SK-N-SH (cell line): Measurements from ENCODE around the gene TWSG1. TPM values are rescaled to one million over a fixed set of nuclear protein-coding genes. Genes with fewer than 3 reads are reported as not detected.

Source experiments
- CTCF ChIA-PET: fragments of 300-600, 350-600 bp; formaldehyde crosslinking; extraction: SDS; loops from one replicate; lab custom pipeline; 2021; lab: Yijun Ruan, JAX
- POLR2A ChIA-PET: fragments of 350-600 bp; sonication (Branson Sonifier 250); formaldehyde crosslinking; extraction: SDS; loops from one replicate; lab custom pipeline; 2020; ENCODE audit warnings: antibody characterized with exemption, inconsistent platforms; lab: Yijun Ruan, JAX
- DNase-seq: peaks from one replicate; pipeline ENCODE4 v3.0.0; 2012
- H2AFZ ChIP-seq: fragments of 200-600 bp; sonication (generic); 2 replicates; pipeline ENCODE4 v1.8.1; 2016; ENCODE audit warnings: antibody characterized with exemption, mild to moderate bottlenecking, low read depth
- H3F3A ChIP-seq: fragments of 200-600 bp; sonication (generic); replicated peaks from 2 replicates; pipeline ENCODE3; 2016; ENCODE audit warnings: antibody characterized with exemption, mild to moderate bottlenecking; ENCODE audit not compliant: insufficient read depth
- H3K27ac ChIP-seq, 2 experiments: fragments of 200-500 bp in 1 of 2; fragments of 200-600 bp in 1 of 2; sonication (Bioruptor generic) in 1 of 2; sonication (generic), shearing (Covaris generic) in 1 of 2; 2 replicates each; pipeline versions ENCODE4 v1.5.1 to v1.6.1; 2014 to 2016; ENCODE audit warnings: low read depth in 2 of 2, inconsistent platforms in 1 of 2, low read length in 1 of 2, mild to moderate bottlenecking in 1 of 2, mixed read lengths in 1 of 2
- H3K27me3 ChIP-seq: fragments of 200-600 bp; sonication (generic), shearing (Covaris generic); 2 replicates; pipeline ENCODE4 v1.6.1; 2016; ENCODE audit warnings: mixed run types; ENCODE audit not compliant: insufficient read depth
- H3K36me3 ChIP-seq, 2 experiments: fragments of 200-500 bp in 1 of 2; fragments of 200-600 bp in 1 of 2; sonication (Bioruptor generic) in 1 of 2; sonication (generic) in 1 of 2; replicated peaks in 1 of 2; 2 replicates each; pipeline versions ENCODE3 to v1.5.1; 2014 to 2016; ENCODE audit warnings: low read length in 1 of 2, mild to moderate bottlenecking in 1 of 2; ENCODE audit not compliant: insufficient read depth in 2 of 2, control insufficient read depth in 1 of 2
- H3K4me1 ChIP-seq, 2 experiments: fragments of 200-500 bp in 1 of 2; fragments of 200-600 bp in 1 of 2; sonication (Bioruptor generic) in 1 of 2; sonication (generic), shearing (Covaris generic) in 1 of 2; 2 replicates each; pipeline versions ENCODE4 v1.5.1 to v1.6.1; 2014 to 2016; ENCODE audit warnings: low read depth in 1 of 2, low read length in 1 of 2, mixed run types in 1 of 2; ENCODE audit not compliant: insufficient read depth in 2 of 2, control insufficient read depth in 1 of 2
- H3K4me2 ChIP-seq: fragments of 200-600 bp; sonication (generic), shearing (Covaris generic); 2 replicates; pipeline ENCODE4 v1.6.1; 2017; ENCODE audit warnings: mixed run types
- H3K4me3 ChIP-seq, 2 experiments: fragments of 200-500 bp in 1 of 2; fragments of 200-600 bp in 1 of 2; sonication (Bioruptor generic) in 1 of 2; sonication (generic), shearing (Covaris generic) in 1 of 2; 2 replicates each; pipeline versions ENCODE4 v1.5.1 to v1.8.1; 2014 to 2016; ENCODE audit warnings: low read depth in 2 of 2, inconsistent platforms in 1 of 2, low read length in 1 of 2, mild to moderate bottlenecking in 1 of 2, mixed read lengths in 1 of 2, moderate library complexity in 1 of 2
- H3K79me2 ChIP-seq: fragments of 200-600 bp; sonication (generic); 2 replicates; pipeline ENCODE4 v1.8.1; 2017; ENCODE audit warnings: mild to moderate bottlenecking; ENCODE audit not compliant: insufficient read depth
- H3K9ac ChIP-seq: fragments of 200-600 bp; sonication (generic); 2 replicates; pipeline ENCODE4 v1.6.1; 2017; ENCODE audit warnings: mixed run types
- H3K9me2 ChIP-seq: fragments of 200-600 bp; sonication (generic); 2 replicates; pipeline ENCODE4 v1.6.1; 2017; ENCODE audit warnings: mixed run types
- H3K9me3 ChIP-seq: fragments of 200-600 bp; sonication (generic); 2 replicates; pipeline ENCODE4 v1.6.1; 2017; ENCODE audit warnings: mixed run types, mild to moderate bottlenecking, moderate library complexity
- H4K20me1 ChIP-seq: fragments of 200-600 bp; sonication (generic); 2 replicates; pipeline ENCODE4 v1.6.1; 2017; ENCODE audit warnings: mild to moderate bottlenecking, mixed run types; ENCODE audit not compliant: insufficient read depth
- CHD2 ChIP-seq: fragments of 150-350 bp; IDR thresholded peaks from 2 replicates; pipeline ENCODE4 v1.6.1; 2018; ENCODE audit warnings: low read length; ENCODE audit not compliant: partially characterized antibody
- EZH2phosphoT487 ChIP-seq: fragments of 200-600 bp; sonication (generic); IDR thresholded peaks from 2 replicates; pipeline ENCODE4 v1.6.1; 2017; ENCODE audit warnings: low read depth, mixed run types, mild to moderate bottlenecking, antibody characterized with exemption, moderate library complexity, borderline replicate concordance
- FOXJ3 ChIP-seq: sonication (generic); formaldehyde crosslinking; IDR thresholded peaks from 2 replicates; pipeline ENCODE4 v1.5.1; 2020; ENCODE audit warnings: mild to moderate bottlenecking, missing genetic modification reagents
- GABPA ChIP-seq: IDR thresholded peaks from 2 replicates; pipeline ENCODE4 v1.4.0; 2012; ENCODE audit warnings: low read depth, mild to moderate bottlenecking
- GATA2 ChIP-seq: sonication (generic); formaldehyde crosslinking; IDR thresholded peaks from 2 replicates; pipeline ENCODE4 v1.5.0; 2020; ENCODE audit warnings: mild to moderate bottlenecking, missing genetic modification reagents
- MAX ChIP-seq: IDR thresholded peaks from 2 replicates; pipeline ENCODE4 v1.4.0; 2012; ENCODE audit warnings: low read depth
- NFIC ChIP-seq: IDR thresholded peaks from 2 replicates; pipeline ENCODE4 v1.4.0; 2012; ENCODE audit warnings: borderline replicate concordance
- RCOR1 ChIP-seq: fragments of 150-350 bp; IDR thresholded peaks from 2 replicates; pipeline ENCODE4 v1.6.1; 2017; ENCODE audit warnings: antibody characterized with exemption, low read length
- RFX5 ChIP-seq: IDR thresholded peaks from 2 replicates; pipeline ENCODE4 v1.6.1; 2012; ENCODE audit warnings: mild to moderate bottlenecking, improper control_type of control experiment, low read length
- RXRA ChIP-seq: IDR thresholded peaks from 2 replicates; pipeline ENCODE4 v1.4.0; 2012; ENCODE audit warnings: low read depth, mild to moderate bottlenecking, borderline replicate concordance
- SMC3 ChIP-seq: IDR thresholded peaks from 2 replicates; pipeline ENCODE4 v1.6.1; 2012; ENCODE audit warnings: low read depth, low read length, improper control_type of control experiment
- TAF1 ChIP-seq: IDR thresholded peaks from 2 replicates; pipeline ENCODE4 v1.6.1; 2012; ENCODE audit warnings: low read depth, mild to moderate bottlenecking, low read length, moderate library complexity, borderline replicate concordance
- TEAD4 ChIP-seq: IDR thresholded peaks from 2 replicates; pipeline ENCODE4 v1.4.0; 2012; ENCODE audit warnings: mild to moderate bottlenecking, borderline replicate concordance; ENCODE audit not compliant: insufficient read depth
- YY1 ChIP-seq: IDR thresholded peaks from 2 replicates; pipeline ENCODE4 v1.4.0; 2012; ENCODE audit warnings: low read depth, mild to moderate bottlenecking
- ZBTB33 ChIP-seq: IDR thresholded peaks from 2 replicates; pipeline ENCODE4 v1.4.0; 2012; ENCODE audit warnings: low read depth, borderline replicate concordance
- WGBS: methylation state at CpG from one replicate; pipeline ENCODE4 v1.1.6; 2017; ENCODE audit warnings: low lambda C conversion rate; 5-methylcytosine and 5-hydroxymethylcytosine counted together
- polyA plus RNA-seq, 3 experiments: library from polyadenylated mRNA; depleted of rRNA; stranded (reverse); fragments of >200 nt; gene quantifications; 2 replicates each; pipeline ENCODE4 v1.2.3, GENCODE V29; 2012

The TWSG1 gene
- polyA plus RNA-seq, 1 of the 3 experiments (the other 2 are of a cell fraction), result 44.0 TPM

- TF ChIP-seq ZBTB33 (no peak), NFIC (no peak), RCOR1 (no peak), EZH2phosphoT487 (no peak), GABPA (no peak), GATA2 (no peak), YY1 (no peak), CHD2 (no peak), RXRA (no peak), SMC3 (no peak)
- TF ChIP-seq, all 33 proteins: peak for 0
Observed at GRCh38 chr18:9304388-9305070, 30.0 kb upstream of the TWSG1 start (continued).

GRCh38 chr18:9319333-9319732 is 15.2 kb upstream of the TWSG1 start:
- POLR2A ChIA-PET, result no interaction called here
- TF ChIP-seq TAF1 (no peak), GABPA (no peak), TEAD4 (no peak), FOXJ3 (CRISPR knock-in tag) (no peak), RFX5 (no peak), MAX (no peak), RCOR1 (no peak)
- 32% methylated on average over 1 of the region's 1 CpG for WGBS

More at GRCh38 chr18:9319333-9319732, 15.2 kb upstream of the TWSG1 start:
- Histone ChIP-seq H3K9ac (no peak overlapping the region), H3K27me3 (no peaks in the 10 kb centered on the region), H3K79me2 (no peaks in the 10 kb centered on the region), H2AFZ (no peak overlapping the region), H3F3A (no peaks in the 10 kb centered on the region), H3K4me3 (no peak overlapping the region), H3K36me3 (no peaks in the 10 kb centered on the region), H3K9me2 (no peaks in the 10 kb centered on the region), H4K20me1 (no peaks in the 10 kb centered on the region), H3K9me3 (no peaks in the 10 kb centered on the region), H3K4me1 (no peaks in the 10 kb centered on the region), H3K4me2 (no peak overlapping the region), H3K27ac (no peak overlapping the region)
- DNase-seq, result no peak
- CTCF ChIA-PET, result interaction anchor here (1.1 kb wide), 1 partner anchor 11 kb away, joined by 4 read pairs; no protein-coding TSS in a partner anchor
